Hepatic stellate cell (primary cell): Measurements from ENCODE around the gene LRRC8C.
"Not testable (repeated sequence)": the region's sequence is repeated elsewhere in the genome, so short reads cannot be mapped to it uniquely, and the experiment has no call there.

Experiments used
- DNase-seq: peaks from one replicate; pipeline ENCODE4 v3.0.0; 2011; ENCODE audit warnings: low spot score

The LRRC8C gene

GRCh38 chr1:89704014-89704413, 71.1 kb downstream of the LRRC8C start:
- no peak for DNase-seq

- DNase-seq, result not testable (repeated sequence)
Measured at GRCh38 chr1:89704885-89705284, 72.0 kb downstream of the LRRC8C start.

- no peak for DNase-seq
Measured at GRCh38 chr1:89705901-89706699, 73.2 kb downstream of the LRRC8C start.

GRCh38 chr1:89706700-89707012, 73.7 kb downstream of the LRRC8C start:
- DNase-seq, result no peak

DNA sequence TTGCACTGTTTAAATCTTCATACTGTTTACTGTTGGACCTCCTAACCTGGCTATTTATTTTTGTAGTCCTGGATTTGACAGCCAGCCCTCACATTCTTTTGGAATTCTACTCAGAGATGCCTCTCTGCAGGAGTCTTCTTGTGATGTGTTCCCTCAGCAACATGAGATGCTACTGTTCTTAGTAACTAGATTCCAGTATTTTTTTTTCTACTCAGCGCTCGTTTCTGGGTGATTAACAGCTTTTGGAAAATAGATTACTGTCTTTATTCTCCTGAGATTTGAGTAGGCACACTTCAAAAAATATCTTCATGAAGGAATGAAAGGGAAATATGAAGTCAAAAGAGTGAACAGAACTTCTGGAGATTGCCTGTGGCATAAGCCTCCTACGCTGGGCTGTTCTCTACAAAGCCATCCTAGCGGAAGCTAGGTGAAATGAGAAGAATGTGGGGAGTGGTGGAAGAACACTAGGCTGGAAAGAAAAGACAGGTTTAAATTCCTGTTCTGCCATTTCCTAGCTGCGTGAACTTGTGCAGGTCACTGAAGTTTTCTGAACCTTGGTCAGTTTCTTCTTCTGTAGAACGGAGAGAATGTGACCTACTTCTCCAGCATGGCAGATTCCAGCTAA, 75.9 kb downstream of the LRRC8C start:
- DNase-seq, result no peak

DNA sequence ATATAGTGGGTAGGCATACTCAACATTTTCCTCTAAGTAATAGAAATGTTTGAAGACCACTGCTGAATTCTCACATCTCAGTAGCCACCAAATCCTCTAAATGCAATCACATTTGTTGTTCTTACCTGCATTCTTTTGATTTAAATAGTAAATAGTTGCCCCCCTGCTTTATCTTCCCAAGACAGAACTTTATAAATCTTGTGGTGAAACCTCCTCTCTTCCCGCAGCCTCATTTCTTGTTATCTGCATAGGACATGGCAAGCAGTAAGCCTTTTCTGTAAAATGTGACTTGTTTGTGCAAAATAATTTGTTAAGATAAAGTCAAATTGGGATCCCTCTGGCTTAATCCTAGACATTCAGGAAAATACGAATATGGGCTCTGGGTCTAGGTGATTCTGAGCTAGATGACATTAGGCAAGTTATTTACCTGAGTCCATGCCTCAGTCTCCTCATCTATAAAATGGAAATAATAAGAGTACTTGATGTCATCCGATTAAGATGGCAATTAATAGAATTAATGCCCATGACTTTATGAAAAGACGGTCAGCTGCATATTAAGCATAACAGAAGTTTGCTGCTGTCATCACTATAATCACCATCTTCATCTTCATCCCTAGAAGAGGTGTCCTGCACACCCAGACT, 77.7 kb downstream of the LRRC8C start:
- DNase-seq, result no peak

DNA sequence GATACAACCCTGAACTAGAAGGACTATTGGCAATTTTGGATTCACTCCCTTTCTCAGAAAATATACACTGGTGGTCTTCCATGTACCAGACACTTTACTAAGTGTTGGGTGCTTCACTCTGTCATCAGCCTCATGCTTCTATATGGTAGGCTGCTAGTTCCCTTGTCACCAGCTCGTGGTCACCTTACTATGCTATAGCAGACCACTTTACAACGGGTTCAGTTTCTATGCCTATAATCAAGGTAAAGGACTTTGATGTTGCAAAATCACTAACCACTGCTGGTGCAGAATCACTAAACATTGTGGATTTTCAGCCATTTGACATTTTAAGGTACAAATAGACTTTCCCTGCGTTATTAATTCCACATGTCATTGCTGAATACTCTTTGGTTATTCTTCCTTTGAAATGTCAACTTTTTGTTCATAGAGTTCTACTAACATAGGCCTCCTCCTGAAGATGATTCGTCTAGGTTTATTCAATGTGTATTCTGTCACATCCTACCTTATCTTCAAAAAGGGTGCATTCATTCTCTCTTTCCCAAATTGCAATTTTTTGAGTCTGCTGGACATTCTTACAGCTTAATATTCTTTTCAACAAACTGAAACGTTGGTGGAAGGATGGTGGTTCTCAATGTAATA, 78.3 kb downstream of the LRRC8C start:
- no peak for DNase-seq

GRCh38 chr1:89712420-89712819, 79.5 kb downstream of the LRRC8C start:
- no peak for DNase-seq

DNA sequence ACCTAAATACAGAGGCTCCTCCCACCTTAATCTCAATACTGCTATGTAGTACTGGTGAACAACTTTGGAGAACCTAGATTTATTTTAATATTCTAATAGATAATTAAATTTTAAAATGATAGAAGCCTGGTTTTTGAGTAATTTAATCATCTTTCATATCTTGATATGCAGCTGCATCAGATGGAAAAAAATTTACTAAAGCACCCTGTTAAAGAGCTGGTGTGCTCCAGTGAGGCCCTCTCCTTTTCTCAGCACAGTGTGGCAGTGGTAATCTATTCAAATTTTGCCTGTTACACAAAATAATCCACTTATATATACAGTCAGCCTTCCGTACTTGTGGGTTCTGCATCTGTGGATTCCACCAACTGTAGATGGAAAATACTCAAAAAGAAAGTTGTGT, 82.8 kb downstream of the LRRC8C start:
- DNase-seq, result no peak

DNA sequence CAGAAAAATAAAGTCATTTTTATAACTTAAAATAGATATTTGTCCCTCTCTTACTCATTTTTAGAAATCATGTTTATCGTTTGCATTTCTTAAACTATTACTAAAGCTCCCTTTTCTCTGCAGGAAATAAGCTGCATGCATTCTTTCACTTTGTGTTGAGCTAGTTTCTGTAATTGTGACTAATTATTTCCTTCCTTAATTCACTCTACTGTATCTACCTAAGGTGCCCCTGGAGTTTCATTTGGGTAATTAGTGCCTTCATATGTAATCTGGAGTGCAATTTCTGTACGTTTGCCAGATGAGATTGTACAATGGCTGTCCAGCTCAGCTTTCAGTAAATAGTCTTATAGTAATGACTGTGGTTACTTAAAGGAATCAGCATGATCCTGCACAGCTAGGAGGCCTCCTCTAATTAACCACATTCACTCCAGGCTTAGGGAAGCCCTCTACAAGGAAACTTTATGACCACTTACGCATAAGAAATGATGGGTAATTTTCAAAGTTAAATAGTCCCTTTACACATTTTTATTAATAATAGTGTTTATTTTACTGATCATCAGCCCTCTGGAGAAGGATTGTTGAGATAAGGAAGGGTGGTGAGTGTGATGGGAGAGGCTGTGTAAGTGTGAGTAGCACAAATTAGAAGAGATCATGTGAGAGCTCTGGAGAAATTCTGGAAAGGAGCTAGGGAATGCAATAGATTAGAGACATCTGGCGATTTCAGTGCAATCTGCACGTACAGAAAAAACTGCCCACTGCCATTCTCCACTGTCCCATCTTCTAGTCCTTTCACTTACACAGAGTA, 86.8 kb downstream of the LRRC8C start:
- no peak for DNase-seq

DNA sequence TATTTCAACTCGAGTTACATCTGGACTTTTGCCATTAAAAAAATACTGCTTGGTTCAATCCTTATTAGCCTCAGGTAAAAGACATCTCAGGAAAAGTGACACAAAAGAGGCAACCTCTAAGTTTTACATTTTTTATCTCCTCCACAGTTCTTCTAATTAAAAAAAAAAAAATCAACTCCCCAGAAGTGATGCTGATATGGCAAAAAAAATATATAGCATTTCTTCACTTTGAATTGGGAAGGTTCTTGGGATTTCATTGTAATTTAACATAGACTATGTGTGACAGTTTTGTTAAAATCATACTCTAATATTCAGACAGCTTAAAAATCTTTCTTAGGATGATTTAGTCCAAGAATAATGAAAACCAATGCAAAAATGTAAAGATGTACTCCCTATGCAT, 87.9 kb downstream of the LRRC8C start:
- DNase-seq, result no peak

GRCh38 chr1:89721351-89721750, 88.4 kb downstream of the LRRC8C start:
- DNase-seq, result peak; percentile 17

- no peak for DNase-seq
Measured at GRCh38 chr1:89723144-89723543, 90.2 kb downstream of the LRRC8C start.

- no peak for DNase-seq
Measured at GRCh38 chr1:89723863-89724262, 90.9 kb downstream of the LRRC8C start.

- DNase-seq, result no peak
Measured at GRCh38 chr1:89724369-89725010, 91.6 kb downstream of the LRRC8C start.

- peak; percentile 23 for DNase-seq
Measured at GRCh38 chr1:89725011-89725370, 92.1 kb downstream of the LRRC8C start.

DNA sequence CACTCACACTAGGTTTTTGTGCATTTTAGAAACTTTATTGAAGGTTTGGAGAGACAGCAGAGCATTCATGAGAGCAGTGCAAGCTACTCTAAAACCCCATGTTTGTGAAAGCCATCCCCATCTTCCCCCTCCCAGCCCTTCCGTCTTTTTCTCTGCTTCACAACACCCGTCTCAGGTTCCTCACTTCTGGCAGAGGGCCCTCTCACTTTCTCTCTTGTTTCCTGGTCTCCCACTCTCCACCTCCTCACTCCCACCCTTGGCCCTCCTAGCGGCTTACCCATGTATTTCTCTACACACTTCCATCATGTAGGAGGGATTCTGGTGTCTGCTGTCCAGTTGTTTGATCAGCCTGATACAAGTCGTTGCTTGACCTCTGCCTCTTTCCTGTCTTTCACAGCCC, 92.7 kb downstream of the LRRC8C start:
- no peak for DNase-seq

- DNase-seq, result no peak
Measured at GRCh38 chr1:89727517-89728312, 94.8 kb downstream of the LRRC8C start.

DNA sequence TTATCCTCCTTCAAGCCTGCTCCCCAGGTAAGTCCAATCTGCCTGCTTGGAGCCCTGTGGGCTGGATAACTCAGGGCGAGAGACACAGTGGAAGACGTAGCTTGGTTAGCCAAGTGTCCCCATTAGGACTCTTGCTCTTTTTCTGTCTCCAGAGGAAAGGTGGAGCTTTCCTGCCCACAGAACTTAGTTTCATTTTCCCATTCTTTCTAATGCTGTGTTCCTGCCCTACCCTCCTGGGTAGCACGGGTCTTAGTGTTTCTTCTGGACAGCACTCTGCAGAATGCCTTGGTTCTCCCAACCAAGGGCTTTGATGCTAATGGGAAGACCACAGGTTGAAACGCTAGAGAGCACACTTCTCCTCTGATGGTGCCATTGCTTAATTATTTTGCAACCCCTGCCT, 95.5 kb downstream of the LRRC8C start:
- no peak for DNase-seq

DNA sequence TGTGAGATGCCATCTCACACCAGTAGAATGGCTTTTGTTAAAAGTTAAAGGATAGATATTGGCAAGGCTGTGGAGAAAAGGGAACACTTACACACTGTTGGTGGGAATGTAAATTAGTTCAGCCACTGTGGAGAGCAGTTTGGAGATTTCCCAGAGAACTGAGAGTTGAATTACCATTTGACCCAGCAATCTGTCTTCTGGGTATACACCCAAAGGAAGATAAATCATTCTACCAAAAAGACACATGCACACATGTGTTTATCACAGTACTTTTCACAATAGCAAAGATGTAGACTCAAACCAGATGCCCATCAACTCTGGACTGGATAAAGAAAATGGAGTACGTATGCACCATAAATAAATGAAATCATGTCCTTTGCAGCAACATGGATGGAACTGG, 99.3 kb downstream of the LRRC8C start:
- DNase-seq, result no peak
